K562 (cell line): ENCODE results near the gene TRPC4AP. TPM values are rescaled to one million over a fixed set of nuclear protein-coding genes. Genes with fewer than 3 reads are reported as not detected.

ENCODE experiments used
- ATAC-seq: fragments of 200-7000 bp; cut with Tn5 transposase; 3 replicates; pipeline ENCODE4 v1.9.1; 2020; ENCODE audit warnings: moderate library complexity
- BruUV-seq: library from RNA; stranded (reverse); fragments of 400-500 nt; replicated peaks from 2 replicates; lab custom pipeline; 2021; lab: Mats Ljungman, UMichigan
- CTCF ChIA-PET: fragments of 300-600 bp; formaldehyde crosslinking; extraction: SDS; loops from one replicate; lab custom pipeline; 2021; ENCODE audit warnings: low intra/inter-chr PET ratio; lab: Yijun Ruan, JAX
- POLR2A ChIA-PET: fragments of 300-600, 350-650 bp; sonication (Branson Sonifier 250); formaldehyde crosslinking; extraction: SDS; loops from one replicate; lab custom pipeline; 2021; ENCODE audit warnings: antibody characterized with exemption, inconsistent platforms; lab: Yijun Ruan, JAX
- DNase-seq, 4 experiments: peaks; one replicate each; pipeline versions ENCODE4 v3.0.0 to v3.0.0-alpha.2; 2011 to 2018; ENCODE audit warnings: low spot score in 3 of 4, mixed read lengths in 3 of 4; ENCODE audit errors: extremely low read depth in 1 of 4
- FAIRE-seq: peaks from 2 replicates; lab custom pipeline; 2011; peaks lifted over from hg19 to GRCh38; lab: Jason Lieb, UNC
- H2AFZ ChIP-seq: 2 replicates; pipeline ENCODE4 v1.6.0; 2011; ENCODE audit warnings: low read depth, low read length, control low read depth, inconsistent platforms
- H3K27ac ChIP-seq: fragments of 200-600 bp; 3 replicates; pipeline ENCODE4 v1.8.0; 2011; ENCODE audit warnings: low read depth, mild to moderate bottlenecking, control low read depth, inconsistent platforms, low read length, moderate library complexity, mixed read lengths; ENCODE audit errors: extremely low read depth
- H3K27me3 ChIP-seq, 2 experiments: fragments of 300-600 bp in 1 of 2; 2 replicates in 1 of 2; 3 replicates in 1 of 2; pipeline versions ENCODE4 v1.6.0 to v1.8.0; 2011; ENCODE audit warnings: inconsistent platforms in 2 of 2, low read length in 2 of 2, mild to moderate bottlenecking in 1 of 2, mixed read lengths in 1 of 2, moderate library complexity in 1 of 2; ENCODE audit not compliant: control insufficient read depth in 2 of 2, insufficient read depth in 2 of 2
- H3K36me3 ChIP-seq: fragments of 300-600 bp; 3 replicates; pipeline ENCODE4 v1.8.0; 2011; ENCODE audit warnings: mild to moderate bottlenecking, low read length, inconsistent platforms; ENCODE audit not compliant: control insufficient read depth, insufficient read depth
- H3K4me1 ChIP-seq, 2 experiments: fragments of 200-600 bp in 1 of 2; replicated peaks in 1 of 2; 2 replicates in 1 of 2; 3 replicates in 1 of 2; pipeline versions ENCODE4 v1.5.1 to v1.8.0; 2011; ENCODE audit warnings: inconsistent platforms in 2 of 2, low read length in 2 of 2, mild to moderate bottlenecking in 1 of 2, mixed read lengths in 1 of 2, moderate library complexity in 1 of 2; ENCODE audit not compliant: control insufficient read depth in 2 of 2, insufficient read depth in 2 of 2
- H3K4me2 ChIP-seq: 2 replicates; pipeline ENCODE4 v1.6.1; 2011; ENCODE audit warnings: low read length, control low read depth, inconsistent platforms, mixed read lengths; ENCODE audit not compliant: insufficient read depth
- H3K4me3 ChIP-seq: fragments of 200-600 bp; sonication (generic), shearing (Covaris generic); 2 replicates; pipeline ENCODE4 v1.5.1; 2016; ENCODE audit warnings: control low read depth, inconsistent platforms
- H3K79me2 ChIP-seq: fragments of 200-600 bp; 3 replicates; pipeline ENCODE4 v1.8.0; 2011; ENCODE audit warnings: low read length, inconsistent platforms; ENCODE audit not compliant: control insufficient read depth, insufficient read depth
- H3K9ac ChIP-seq, 2 experiments: 2 replicates each; pipeline versions ENCODE4 v1.6.0 to v1.6.1; 2011; ENCODE audit warnings: low read depth in 2 of 2, low read length in 2 of 2, control low read depth in 1 of 2, inconsistent platforms in 1 of 2, mild to moderate bottlenecking in 1 of 2, mixed read lengths in 1 of 2; ENCODE audit not compliant: insufficient read depth in 1 of 2
- H3K9me1 ChIP-seq: one replicate; pipeline ENCODE4 v1.6.0; 2011; ENCODE audit warnings: inconsistent platforms, mild to moderate bottlenecking, low read length, moderate library complexity; ENCODE audit not compliant: control insufficient read depth, insufficient read depth
- H3K9me3 ChIP-seq: replicated peaks from 2 replicates; pipeline ENCODE4 v1.5.1; 2011; ENCODE audit warnings: low read depth, low read length, inconsistent platforms; ENCODE audit not compliant: control insufficient read depth, insufficient read depth
- H4K20me1 ChIP-seq: replicated peaks from 2 replicates; pipeline ENCODE4 v1.6.1; 2011; ENCODE audit warnings: low read length, inconsistent platforms, mixed read lengths; ENCODE audit not compliant: control insufficient read depth, insufficient read depth
- LARP7 ChIP-seq: fragments of 450-650 bp; IDR thresholded peaks from 2 replicates; pipeline ENCODE4 v1.6.1; 2016
- RBFOX2 ChIP-seq: fragments of 200-400 bp; formaldehyde crosslinking; IDR thresholded peaks from 2 replicates; pipeline ENCODE4 v1.6.1; 2017; ENCODE audit warnings: low read depth, mild to moderate bottlenecking, low read length, moderate library complexity
- ZNF507 ChIP-seq: conservative IDR thresholded peaks from 2 replicates; pipeline ENCODE4 v1.6.1; 2017; ENCODE audit warnings: missing genetic modification characterization, missing compliant biosample characterization
- WGBS: fragments of 100-300 bp; shearing (Covaris generic); methylation state at CpG from one replicate; pipeline ENCODE4 v1.1.6; 2016; ENCODE audit warnings: low coverage, mixed read lengths; ENCODE audit not compliant: insufficient coverage; ENCODE audit errors: missing lambda C conversion rate; 5-methylcytosine and 5-hydroxymethylcytosine counted together
- in situ Hi-C: fragments of 300-500 bp; cut with MboI; formaldehyde crosslinking; loops from 4 replicates; pipeline ENCODE4 v1.15.0; 2018; ENCODE audit warnings: inconsistent platforms, mixed read lengths
- intact Hi-C: fragments of 100-400 bp; cut with micrococcal nuclease; formaldehyde crosslinking; loops from 2 replicates; pipeline ENCODE4 v1.14.2; 2022
- polyA plus RNA-seq, 8 experiments: library from polyadenylated mRNA; depleted of rRNA in 4 of 8; stranded (reverse) in 5 of 8; unstranded in 3 of 8; fragments of >200 nt; fragmentation: Nextera tagmentation in 2 of 8; fragmentation: Illumina TruSeq in 1 of 8; extraction: Ambion mirVana in 2 of 8; extraction: Trizol in 1 of 8; gene quantifications; 2 replicates each; pipeline versions ENCODE4 v1.2.1 to v1.2.3, GENCODE V29; 2011 to 2014; ENCODE audit warnings: inconsistent platforms in 1 of 8, missing spikeins in 1 of 8
- total RNA-seq, 7 experiments: library from RNA; depleted of rRNA in 6 of 7; stranded (reverse); fragments of >200 nt in 6 of 7; fragmentation: Illumina TruSeq in 2 of 7; extraction: Trizol in 2 of 7; gene quantifications; 2 replicates each; pipeline versions ENCODE4 v1.2.1 to v1.2.3, GENCODE V29; 2011 to 2021; ENCODE audit warnings: low replicate concordance in 1 of 7
- TF ChIP-seq, protein P1 (sequence below): sonication (generic); formaldehyde crosslinking; IDR thresholded peaks from 2 replicates; pipeline ENCODE4 v1.8.1; 2023; ENCODE audit warnings: mild to moderate bottlenecking, missing genetic modification reagents

Gene TRPC4AP
- total and polyA plus RNA-seq, 9 of the 15 experiments (the other 6 are each of a cell fraction or from before 2014, with no cell fraction given): 2.3 to 70.3 (median 33.3) TPM

DNA sequence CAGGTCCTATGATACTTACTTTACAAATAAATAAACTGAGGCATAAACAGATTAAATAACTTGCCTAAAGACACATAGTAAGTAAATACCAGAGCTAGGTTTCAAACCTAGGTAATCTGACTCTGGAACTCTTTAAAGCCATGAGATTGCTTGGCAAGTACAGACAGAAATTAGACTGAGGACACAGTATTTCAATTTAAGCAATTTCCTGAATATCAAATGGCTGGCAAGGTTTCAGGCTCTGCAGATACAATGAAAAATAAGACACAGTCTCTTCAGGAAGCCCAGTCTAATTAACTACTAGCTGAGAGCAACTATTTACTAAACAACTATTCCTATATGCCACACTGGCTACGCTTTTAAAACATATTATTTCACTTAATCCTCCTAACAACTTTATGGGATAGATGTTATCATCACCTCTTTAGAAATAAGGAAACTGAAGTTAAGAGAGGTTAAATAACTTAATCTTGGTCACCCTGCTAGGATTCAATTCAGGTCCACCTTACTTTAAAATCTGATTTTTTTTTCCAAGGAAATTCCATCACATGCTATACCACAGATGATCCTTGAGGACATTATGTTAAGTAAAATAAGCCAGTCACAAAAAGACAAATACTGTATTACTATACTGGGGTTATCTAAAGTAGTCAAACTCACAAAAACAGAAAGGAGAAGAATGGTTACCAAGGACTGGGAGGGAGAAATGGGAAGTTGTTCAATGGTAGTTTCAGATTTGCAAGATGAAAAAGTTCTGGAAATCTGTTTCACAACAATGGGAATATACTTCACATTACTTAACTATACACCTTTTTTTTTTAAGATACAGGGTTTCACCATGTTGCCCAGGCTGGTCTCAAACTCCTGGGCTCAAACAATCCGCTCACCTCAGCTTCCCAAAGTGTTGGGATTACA, 4.1 kb downstream of the TRPC4AP start:
- intact Hi-C loops: no loop called here
- ChIA-PET POLR2A (no interaction called here), CTCF (no interaction called here)
- FAIRE-seq (no peak), DNase-seq (no peak), ATAC-seq (no peak)
- H3K9me3 ChIP-seq: no peaks in the 10 kb centered on the region
- H3K4me1 ChIP-seq: peaks cover 10 to 11% of the 10 kb centered on the region in 2 experiments
- TF ChIP-seq LARP7: no peak
- TF ChIP-seq, protein P1, sequence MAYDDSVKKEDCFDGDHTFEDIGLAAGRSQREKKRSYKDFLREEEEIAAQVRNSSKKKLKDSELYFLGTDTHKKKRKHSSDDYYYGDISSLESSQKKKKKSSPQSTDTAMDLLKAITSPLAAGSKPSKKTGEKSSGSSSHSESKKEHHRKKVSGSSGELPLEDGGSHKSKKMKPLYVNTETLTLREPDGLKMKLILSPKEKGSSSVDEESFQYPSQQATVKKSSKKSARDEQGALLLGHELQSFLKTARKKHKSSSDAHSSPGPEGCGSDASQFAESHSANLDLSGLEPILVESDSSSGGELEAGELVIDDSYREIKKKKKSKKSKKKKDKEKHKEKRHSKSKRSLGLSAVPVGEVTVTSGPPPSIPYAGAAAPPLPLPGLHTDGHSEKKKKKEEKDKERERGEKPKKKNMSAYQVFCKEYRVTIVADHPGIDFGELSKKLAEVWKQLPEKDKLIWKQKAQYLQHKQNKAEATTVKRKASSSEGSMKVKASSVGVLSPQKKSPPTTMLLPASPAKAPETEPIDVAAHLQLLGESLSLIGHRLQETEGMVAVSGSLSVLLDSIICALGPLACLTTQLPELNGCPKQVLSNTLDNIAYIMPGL (CRISPR knock-in tag): no peak
- TF ChIP-seq ZNF507 (tag): no peak
- TF ChIP-seq RBFOX2: 0 out of 2 replicates have a peak, but pooled peaks have one; percentile 39
- H3K9ac ChIP-seq: no peak overlapping the region
- H2AFZ ChIP-seq: no peak overlapping the region
- H3K9me1 ChIP-seq: no peaks in the 10 kb centered on the region
- no peak overlapping the region for H3K4me3 ChIP-seq
- H3K36me3 ChIP-seq: peaks cover 21% of the 10 kb centered on the region
- H3K4me2 ChIP-seq: no peak overlapping the region
- in situ Hi-C loops: no loop called here
- no peak overlapping the region for H3K27ac ChIP-seq
- no peaks in the 10 kb centered on the region for H4K20me1 ChIP-seq
- BruUV-seq: no TSS peak
- H3K79me2 ChIP-seq: peaks cover 83% of the 10 kb centered on the region
- 83% methylated on average over 1 of the region's 2 CpGs for WGBS
- no peaks in the 10 kb centered on the region for H3K27me3 ChIP-seq
